Esophagus mucosa (tissue), 1 donor: ENCODE measurements around the gene LRRC66. TPM values are rescaled to one million over a fixed set of nuclear protein-coding genes. Genes with fewer than 3 reads are reported as not detected.

Experiments used
- ATAC-seq: fragments of 200-7000 bp; cut with Tn5 transposase; one replicate; pipeline ENCODE4 v1.9.1; 2020
- total RNA-seq: library from RNA; stranded (reverse); gene quantifications from one replicate; pipeline ENCODE4 v1.2.4, GENCODE V29; 2023
- donor health status: DM: yes; HTN: yes; CAD: no.

The LRRC66 gene
- total RNA-seq: 0.12 TPM

DNA sequence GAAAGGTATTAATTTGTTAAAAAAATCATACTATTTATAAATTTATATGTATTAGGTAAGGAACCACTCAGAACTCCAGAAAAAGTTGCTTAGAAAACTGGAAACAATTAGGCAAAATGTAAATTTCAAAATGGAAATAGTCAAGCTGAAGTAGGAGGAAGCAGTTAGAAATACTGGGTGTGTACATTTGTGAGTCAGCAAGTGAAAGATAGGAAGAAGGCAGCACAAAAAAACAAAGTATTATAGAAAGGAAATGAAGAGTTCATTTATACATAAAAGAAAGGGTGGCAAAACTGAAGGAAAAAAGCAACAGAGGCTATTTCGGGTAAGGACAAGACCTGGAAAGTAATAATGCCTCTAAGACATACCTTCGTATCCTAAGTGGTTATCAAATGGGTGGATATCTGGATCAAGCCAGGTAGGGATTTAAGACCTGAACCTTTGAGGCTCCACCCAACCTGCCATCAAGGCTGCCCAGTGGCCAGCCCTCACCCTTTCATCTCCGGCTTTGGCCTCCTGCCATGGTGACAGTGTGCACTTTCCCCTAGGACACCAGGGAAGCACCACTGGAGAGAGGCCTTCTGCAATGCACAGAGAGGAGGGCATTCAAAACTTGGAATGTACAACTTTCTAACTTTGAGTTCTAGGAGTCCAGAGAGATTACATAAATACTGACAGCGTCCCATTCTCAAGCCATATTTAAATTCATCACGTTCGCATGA is at the start of gene LRRC66:
TSS of gene LRRC66 (minus strand) at position 428 of the 722 bp plus-strand sequence. CDS start 2,750 bp downstream, outside the sequence.
- ATAC-seq: peak; percentile 41

GRCh38 chr4:52069571-52069970 is 49.4 kb upstream of the LRRC66 start:
- ATAC-seq: no peak

- ATAC-seq: peak; percentile 95
Measured at GRCh38 chr4:52059372-52059771, 39.2 kb upstream of the LRRC66 start.

DNA sequence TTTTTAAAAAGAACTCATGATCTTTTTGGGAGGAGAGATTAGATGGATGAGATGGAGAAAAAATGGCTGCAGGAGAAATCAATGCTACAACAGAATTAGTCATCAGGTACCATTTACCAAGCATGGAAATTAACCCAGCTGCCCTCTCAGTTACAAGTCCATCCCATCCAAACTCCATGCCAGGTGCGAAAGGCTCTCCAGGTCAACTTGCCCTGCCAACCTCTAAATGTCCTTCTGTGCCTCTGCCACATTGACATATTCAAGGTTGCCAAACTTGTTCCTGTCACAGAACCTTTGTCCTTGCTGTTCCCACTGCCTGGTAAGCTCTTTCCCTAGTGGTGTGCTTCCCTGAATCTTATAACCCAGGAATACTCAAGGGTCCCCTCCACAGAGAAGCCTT is 38.1 kb upstream of the LRRC66 start:
- no peak for ATAC-seq

DNA sequence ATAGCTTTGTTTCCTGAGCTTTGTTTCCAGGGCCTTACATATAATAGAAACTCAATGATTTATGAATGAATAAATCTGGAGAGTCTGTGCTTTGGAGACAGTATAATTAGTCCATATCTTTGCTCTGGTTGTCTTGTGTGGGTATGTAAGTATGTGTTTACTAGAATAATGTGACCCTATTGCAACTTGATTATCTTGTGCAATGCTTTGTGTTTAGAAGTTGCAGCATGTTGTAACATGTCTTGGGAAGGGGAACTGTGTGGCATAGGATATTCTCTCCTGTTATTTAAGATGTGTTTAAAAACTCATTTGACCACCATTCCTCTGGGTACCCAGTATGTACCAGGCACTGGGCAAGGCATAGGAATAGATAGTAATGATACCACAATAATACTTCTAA is 37.0 kb upstream of the LRRC66 start:
- no peak for ATAC-seq

DNA sequence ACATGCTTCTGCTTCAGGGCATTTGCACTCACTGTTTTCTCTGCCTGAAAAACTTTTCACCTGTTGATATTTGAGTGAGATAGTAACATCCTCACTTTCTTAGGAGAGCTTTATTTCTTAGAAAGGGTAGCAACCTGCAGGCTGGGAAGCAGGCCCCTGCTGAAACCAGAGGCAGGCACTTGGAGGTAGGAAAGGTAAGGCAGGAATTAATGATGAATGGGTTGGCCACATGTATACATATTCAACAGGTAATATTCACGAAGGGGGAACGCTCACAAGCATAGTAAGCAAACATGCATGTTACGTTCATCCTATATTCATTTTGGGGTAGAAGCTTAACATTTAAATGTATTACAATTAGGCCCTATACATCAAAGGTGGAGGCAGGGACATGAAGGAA is 34.1 kb upstream of the LRRC66 start:
- no peak for ATAC-seq

DNA sequence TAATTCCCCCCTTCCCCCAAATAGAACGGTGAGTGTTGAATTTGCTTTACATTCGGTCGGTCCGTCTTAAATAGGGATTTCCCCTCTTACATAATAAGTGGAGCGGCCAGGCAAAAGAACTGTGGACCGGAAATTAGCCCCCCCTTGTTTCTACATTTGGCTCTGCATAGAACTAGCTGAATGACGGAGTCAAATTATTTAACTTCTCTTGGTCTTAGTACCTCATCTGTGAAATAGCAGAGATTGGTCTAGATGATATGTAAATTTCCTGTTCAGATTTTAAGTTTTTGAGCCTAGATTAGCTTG is 32.3 kb upstream of the LRRC66 start:
- no peak for ATAC-seq

- peak; percentile 96 for ATAC-seq
Measured at GRCh38 chr4:52051615-52052474, 31.7 kb upstream of the LRRC66 start.

DNA sequence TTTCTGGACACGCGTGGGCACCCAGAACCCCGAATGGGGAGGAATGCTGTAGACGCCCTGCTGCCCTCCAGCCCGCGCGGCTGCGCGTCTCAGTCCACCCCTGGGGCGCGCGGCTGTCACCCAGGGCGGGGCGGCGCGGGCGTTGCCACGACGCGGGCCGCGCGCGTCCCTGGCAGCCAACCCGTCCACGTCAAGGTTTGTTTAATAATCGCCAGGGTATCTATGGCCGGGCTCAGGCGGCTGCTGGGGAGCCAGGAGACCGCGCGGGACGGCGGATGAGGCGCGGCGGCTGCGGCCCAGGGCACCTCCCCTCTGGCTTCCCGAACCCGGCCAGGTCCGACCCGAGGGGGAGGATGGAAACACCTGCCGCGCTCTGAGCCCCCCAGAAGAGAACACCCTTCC is 31.1 kb upstream of the LRRC66 start, which contains the start of gene SPATA18:
TSS of gene SPATA18 (plus strand) at position 92 of the 402 bp plus-strand sequence. CDS start 401 bp downstream, outside the sequence.
- peak; percentile 91 for ATAC-seq

GRCh38 chr4:52049266-52049665 is 29.1 kb upstream of the LRRC66 start:
- no peak for ATAC-seq

DNA sequence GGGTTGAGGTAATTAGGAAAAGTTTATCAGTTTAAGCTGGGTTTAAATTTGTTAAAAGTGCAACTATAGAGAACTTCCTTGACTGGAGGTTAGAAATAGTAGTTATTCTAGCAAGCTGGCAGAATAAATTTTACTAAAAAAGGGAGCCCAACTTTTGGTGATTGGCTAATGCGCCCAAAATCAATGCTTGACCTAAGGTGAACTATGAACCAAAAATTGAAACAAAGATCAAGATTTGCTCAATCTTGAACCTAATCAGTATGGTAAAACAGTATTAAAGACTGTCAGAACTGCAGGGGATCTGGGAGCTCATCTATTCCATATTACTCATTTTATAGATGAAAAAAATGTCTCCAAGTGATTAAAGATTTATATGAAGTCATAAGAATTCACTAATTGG is 24.9 kb upstream of the LRRC66 start:
- no peak for ATAC-seq

DNA sequence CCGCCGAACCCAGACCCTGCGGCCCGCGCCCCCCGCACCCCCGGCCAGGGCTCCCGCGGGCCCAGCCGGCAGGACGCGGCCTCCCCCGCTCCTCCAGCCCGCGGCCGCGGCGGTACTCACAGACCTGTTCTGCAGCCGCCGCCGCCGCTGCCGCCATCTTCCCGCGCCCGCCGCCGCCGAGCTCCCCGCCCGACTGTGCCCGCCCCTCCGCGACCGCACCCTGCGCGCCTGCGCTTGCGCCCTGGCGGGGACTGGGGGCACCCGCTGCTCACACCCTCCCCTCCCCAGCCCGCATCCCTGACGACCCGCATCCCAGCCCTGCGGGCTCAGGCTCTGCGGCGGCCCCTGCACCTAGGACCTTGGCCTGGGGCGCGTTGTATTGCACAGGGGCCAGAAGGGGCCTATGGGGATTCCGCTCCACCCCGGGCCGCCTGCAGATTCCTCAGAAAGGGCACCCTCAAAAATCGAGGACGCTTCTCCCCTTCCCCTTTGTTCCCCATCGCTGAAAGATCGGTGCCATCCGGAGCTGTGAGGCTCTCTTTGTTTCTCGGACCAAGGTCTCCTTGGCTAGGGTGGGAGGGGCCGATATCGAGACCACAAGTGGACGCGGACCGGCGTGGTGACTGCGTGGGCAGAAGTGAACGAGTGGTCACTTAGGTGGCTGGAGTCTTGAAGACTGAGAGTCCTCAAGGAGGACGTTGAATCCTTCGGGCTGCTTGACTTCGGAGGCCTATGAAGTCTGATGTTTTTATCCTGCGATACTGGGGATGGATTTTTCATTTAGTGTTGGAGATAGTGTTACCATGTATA is 18.1 kb upstream of the LRRC66 start, which contains the start of gene SGCB:
TSS of gene SGCB (minus strand) at position 197 of the 810 bp plus-strand sequence. CDS start at position 157, 40 bp downstream.
- peak; percentile 85 for ATAC-seq

DNA sequence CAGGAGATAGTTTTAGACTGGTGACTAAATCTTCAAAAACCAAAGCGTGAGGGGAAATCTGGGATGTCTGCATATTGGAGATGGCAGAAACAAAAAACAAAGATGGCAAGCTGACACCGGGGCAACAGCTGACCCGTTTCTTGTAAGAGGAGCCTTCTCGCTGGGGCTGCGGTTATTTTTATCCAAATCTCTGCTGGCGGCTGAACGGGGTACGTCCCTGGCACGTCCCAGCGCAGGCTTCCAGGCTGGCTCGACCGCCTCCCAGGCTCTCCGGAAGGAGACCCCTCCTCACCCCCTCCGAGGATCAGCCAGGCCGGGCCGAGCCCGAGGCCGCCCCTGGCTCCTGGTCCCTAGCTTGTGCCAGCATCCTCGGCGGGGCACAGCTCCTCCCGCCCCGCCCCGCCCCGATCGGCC is 17.5 kb upstream of the LRRC66 start:
- peak; percentile 31 for ATAC-seq

DNA sequence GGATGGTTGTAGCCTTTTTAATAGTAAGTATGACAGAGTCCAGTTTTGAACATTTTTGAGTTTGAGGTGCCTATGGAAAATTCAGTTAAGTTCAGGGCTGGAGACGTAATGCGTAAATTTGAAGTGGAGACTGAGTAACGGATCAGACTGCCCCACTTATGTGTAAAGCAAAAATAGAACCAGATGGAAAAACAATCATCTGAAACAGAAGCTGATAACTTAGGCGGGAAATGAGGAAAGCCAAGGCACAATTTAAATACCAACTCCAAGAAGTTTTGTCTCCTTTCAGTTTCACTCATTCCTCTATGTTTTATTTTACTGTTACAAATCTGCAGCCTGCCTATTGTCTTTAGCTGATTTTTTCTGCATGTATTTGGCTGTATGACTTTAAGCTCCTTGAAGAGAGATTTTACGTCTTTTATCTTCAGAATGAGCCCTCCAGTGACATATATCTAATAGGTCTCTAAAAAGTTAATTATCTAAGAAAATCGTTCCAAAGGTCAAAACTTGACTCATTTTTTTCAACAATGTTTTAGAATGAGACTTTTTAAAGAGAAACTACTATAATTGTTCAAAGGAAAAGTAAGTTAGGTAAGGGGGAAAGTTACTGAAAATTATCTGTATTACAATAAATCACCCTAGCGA is 16.8 kb upstream of the LRRC66 start:
- no peak for ATAC-seq

GRCh38 chr4:52035190-52035589 is 15.0 kb upstream of the LRRC66 start:
- no peak for ATAC-seq

GRCh38 chr4:52032005-52032404 is 11.8 kb upstream of the LRRC66 start:
- ATAC-seq: no peak

DNA sequence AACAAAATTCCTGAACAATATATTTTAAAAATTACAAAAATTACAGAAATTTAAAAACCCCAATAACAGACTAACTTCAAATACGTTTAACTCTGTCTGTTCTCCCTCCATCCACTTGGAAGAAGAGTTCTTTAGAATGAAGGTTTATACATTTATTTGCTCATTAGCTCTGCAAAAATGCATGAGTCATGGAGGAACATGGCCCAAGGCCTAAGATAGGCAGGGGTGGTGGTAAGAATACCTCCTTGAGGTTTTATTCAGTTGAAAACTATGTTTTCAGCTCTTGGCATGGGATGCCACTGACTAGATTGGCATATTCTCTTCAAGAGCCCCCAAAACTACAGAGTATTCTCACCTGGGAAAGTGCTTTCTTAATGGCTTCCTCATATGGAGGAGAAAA is 8.8 kb upstream of the LRRC66 start:
- ATAC-seq: no peak

DNA sequence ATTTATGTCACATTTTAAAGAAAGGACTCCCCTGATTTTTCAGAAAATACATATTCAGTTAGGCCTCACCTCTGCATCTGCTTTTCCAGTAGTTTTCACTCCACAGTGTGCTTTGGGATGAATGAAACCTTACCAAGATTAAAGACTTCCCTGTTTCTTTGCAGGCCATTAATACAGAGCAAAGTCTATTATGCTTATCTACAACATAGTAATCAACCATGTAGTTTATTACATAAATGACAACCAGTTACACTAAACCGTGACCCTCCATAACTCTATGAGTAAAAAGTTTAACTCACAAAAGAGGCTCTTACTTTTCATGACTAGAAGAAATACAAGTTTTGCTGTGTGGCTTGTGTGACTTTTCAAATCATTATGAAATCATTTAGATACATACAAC is 2.3 kb downstream of the LRRC66 start:
- ATAC-seq: no peak

GRCh38 chr4:52016981-52017380 is 3.2 kb downstream of the LRRC66 start:
- no peak for ATAC-seq

GRCh38 chr4:52015366-52015765 is 4.8 kb downstream of the LRRC66 start:
- ATAC-seq: no peak

DNA sequence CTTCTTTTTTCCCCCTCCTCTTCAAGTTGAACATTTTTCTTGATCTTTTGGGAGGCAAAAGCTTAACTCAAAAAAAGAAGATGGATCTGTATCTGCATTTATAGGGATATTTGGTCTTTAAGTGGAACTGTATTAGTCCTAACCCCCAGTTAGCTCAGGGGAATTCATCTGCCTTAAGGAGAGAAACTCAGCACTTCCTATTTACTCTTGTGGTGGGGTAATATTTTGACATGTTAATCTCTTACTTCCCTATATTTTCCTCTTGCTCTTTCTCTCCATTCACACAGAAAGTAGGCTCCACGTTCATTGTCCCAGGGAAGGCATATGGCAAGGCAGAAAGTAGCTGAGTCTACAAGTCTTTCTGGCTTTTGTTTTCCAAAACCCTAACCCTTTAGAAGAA is 5.3 kb downstream of the LRRC66 start:
- ATAC-seq: no peak

DNA sequence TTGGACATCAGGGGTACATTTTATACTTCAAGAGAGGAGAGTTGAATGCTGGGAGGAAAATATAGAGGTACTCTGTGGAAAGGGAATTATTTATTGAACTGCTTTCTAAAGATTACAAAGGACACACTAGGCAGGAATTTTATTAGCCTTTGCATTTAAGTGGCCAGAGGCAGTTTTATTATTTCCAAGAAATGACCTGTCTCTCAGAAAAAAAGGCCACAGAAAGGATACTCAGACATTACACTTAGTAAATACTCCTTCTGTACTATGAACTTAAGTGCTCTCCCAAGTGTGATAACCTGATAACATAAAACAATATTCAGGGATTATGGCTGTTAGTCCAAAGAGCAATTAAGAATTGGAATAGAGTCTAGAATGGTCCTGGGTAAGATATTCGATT is 7.5 kb downstream of the LRRC66 start:
- no peak for ATAC-seq
